HG02884 (cell line): Measurements from ENCODE around the gene CDH13.
"Not testable (repeated sequence)": the region's sequence is repeated elsewhere in the genome, so short reads cannot be mapped to it uniquely, and the experiment has no call there.

Experiments
- ATAC-seq: cut with Tn5 transposase; IDR thresholded peaks from one replicate; pipeline ENCODE4 v1.9.1; 2021; ENCODE audit warnings: mild to moderate bottlenecking, moderate library complexity; ENCODE audit not compliant: unreplicated experiment

The CDH13 gene

DNA sequence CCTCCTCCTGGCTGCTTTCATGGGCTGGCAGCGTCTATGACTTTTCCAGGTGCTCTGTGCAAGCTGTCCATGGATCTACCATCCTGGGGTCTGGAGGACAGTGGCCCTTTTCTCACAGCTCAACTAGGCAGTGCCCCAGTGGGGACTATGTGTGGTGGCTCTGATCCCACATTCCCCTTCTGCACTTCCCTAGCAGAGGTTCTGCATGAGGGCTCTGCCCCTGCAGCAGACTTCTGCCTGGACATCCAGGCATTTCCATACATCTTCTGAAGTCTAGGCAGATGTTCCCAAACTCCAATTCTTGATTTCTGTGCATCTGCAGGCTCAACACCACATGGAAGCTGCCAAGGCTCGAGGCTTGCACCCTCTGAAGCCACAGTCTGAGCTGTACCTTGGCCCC lies 307.2 kb downstream of the CDH13 start:
- ATAC-seq: not testable (repeated sequence)

GRCh38 chr16:82935766-82936165 lies 309.0 kb downstream of the CDH13 start:
- ATAC-seq: no peak

DNA sequence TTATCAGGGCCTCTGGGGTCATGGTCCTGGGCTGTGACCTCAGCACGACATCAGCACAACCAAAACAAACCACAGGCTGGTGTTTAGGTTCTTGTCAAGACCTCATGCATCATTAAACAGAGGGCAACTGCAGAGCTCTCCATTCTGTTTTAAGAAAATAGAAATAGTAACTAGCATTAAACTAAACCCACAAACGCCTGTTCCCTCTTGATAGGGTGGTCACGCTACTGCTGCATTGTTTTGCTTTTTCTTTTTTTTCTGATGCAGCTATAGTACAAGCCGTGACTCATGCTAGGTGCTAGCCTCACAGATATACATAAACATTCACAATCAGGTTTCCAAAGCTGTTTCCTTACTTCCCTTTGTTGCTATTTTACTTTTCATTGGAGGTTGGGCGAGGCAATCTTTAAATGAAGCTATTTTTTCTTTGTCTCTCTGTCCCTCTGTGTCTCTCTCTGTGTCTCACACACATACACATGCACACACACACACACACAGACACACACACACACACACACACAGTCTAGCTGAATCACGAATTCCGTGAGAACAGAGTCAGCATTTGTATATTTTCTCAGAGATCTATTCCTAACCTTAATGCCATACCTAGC lies 310.3 kb downstream of the CDH13 start:
- no peak for ATAC-seq

DNA sequence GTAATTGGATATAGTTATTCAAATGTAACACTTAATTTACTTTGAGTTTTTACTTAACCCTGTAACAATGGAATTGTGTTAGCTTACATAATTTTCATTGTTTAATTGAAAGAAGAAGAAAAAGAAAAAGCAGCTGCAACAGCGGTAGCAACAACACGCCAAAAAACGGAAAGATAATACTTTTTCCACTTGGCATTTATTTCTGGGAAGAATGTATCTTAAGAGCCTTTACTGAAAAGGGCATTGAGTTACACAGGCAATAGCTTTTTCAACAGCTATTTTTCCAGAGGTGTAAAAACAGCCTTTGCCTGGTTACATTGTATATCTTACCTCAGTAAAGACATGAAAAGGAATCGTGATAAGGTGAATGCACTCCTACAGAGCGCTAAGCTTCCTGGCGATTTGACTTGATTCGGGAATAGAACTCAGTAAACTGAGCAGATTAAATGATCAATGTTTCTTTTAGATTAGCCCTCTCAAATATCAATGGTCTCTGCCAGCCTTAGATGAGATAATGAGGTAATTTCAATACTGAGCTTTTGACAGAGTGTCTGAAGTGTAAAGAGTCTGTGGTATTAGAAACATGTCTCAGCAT lies 311.3 kb downstream of the CDH13 start:
- ATAC-seq: no peak

- no peak for ATAC-seq
Observed at GRCh38 chr16:82943371-82943770, 316.6 kb downstream of the CDH13 start.

- no peak for ATAC-seq
Observed at GRCh38 chr16:82945420-82946101, 318.8 kb downstream of the CDH13 start.

GRCh38 chr16:82947698-82948097 lies 320.9 kb downstream of the CDH13 start:
- no peak for ATAC-seq

DNA sequence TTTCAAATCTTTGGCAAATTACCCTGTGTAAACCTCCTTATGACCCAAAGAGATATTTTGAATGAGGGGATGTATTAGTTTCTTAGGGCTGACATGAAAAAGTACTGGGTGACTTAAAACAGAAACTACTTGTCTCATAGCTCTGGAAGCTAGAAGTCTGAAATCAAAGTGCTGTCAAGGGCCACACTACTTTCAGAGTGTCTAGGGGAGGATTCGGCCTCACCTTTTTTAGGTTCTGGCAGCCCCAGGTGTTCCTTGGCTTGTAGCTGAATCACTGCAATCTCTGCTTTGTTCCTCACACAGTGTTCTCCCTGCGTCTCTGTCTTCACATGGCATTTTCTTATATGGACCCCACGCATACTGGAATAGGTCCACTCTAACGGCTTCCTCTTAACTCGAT lies 322.2 kb downstream of the CDH13 start:
- no peak for ATAC-seq

DNA sequence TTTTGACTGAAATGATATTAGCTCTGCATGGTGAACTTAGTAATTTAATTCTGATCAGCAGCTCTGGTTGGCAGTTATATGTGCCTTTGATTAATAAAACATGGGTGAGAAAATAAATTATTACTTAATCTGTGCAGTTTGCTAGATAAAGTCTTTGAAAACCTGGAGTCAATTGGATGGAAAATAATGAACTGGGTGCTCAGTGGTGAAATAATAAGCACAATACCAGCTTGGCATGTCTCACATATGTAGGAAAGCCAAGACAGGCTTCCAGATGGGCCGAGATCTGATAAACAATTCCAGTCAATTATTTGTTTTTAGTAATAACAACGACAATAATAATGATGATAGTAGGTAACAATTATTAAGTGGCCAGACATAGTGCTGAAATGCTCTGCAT lies 326.7 kb downstream of the CDH13 start:
- ATAC-seq: no peak

DNA sequence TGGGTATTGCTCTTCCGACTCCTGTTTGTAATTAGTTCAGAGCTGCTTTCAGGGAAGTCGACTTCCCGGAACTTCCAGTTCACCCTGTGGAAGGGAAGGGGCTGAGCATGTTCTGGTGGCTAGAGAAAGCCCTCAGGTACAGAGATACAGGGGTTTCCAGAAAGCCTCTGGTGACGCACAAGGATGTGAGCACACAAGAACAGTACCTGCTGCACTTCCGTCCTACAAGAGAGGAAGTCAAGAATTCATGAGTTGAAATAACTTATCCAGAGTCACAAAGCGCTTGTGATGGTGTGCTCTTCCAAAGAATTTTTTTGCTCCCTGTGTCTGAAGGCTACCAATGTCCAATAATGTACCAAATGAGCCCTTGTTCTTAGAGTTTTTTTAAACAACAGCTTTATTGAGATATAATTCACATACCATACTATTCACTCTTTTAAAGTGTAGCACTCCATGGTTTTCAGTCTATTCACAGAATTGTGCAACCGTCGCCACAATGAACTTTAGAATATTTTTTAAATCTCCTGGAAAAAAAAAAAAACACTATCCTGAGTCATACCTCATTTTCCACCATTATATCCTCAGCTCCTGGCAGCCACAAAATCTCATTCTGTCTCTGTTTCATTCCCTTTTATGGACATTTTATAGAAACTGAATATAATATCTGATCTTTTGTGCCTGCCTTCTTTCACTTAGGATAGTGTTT lies 327.6 kb downstream of the CDH13 start:
- ATAC-seq: no peak

DNA sequence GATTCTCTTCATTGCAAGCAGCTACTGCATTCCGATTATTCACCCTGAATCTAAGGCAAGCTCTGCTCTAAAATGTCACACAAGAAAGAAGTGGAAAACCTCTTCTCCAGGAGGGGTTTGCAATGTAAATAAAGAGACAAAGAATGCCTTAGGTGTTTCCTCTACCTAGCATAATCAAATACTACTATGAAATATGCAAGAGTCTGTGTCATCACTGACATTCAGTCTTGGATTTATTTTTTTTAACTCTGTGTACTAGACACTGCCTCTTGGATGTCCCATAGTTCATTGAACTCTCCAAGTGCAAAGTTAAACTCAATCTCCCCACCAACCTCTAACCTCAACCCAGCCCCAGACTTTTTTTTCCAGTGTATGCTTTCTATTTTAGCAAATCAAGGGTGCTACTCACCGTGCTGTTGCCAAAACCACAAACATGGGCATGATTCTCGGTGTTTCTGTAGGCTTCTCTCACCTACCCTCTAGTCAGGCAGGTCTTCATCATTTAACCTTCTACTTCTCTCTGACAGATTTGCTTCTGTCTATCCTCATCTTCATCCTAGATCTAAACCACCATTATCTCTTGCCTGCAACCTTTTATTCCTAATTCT lies 329.1 kb downstream of the CDH13 start:
- ATAC-seq: no peak

- ATAC-seq: no peak
Observed at GRCh38 chr16:82957212-82957611, 330.4 kb downstream of the CDH13 start.

GRCh38 chr16:82960918-82961317 lies 334.1 kb downstream of the CDH13 start:
- no peak for ATAC-seq

DNA sequence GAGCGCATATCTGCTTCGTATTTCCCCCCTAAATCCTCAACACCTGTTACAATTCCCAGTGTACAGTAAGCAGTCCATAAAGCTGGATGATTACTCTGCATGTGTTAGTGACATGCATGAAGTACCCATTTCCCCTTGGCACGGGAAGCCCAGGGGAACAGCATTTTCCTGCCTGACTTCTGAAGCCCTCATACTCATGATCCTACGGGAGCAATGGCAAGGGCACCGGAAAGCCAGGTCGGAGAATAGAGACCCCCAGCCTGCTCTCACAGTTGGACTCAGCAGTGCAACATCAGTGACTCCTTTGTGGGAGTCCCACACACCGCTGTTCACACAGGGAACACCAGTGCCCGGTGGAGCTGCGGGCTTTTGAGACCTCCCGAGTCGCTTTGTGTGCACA lies 336.9 kb downstream of the CDH13 start:
- no peak for ATAC-seq

DNA sequence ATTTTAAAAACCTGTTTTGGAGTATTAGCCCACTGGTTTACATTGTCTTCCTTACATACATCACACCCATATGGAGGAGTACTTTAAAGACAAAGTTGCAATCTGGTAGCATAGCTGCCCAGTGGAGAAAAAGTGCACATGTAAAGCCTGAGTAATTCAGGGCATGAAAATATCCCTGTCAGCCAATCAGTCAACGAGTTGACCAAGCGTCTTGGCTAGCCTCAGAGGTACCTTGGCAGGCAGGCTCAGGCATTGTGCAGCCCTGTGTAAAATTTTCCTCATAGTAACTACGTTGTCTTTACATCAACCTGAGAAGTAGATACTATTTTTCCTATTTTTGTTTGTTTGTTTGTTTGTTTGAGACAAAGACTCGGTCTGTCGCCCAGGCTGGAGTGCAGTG lies 339.0 kb downstream of the CDH13 start:
- ATAC-seq: no peak

GRCh38 chr16:82967424-82967823 lies 340.7 kb downstream of the CDH13 start:
- ATAC-seq: no peak

GRCh38 chr16:82971126-82971525 lies 344.4 kb downstream of the CDH13 start:
- ATAC-seq: no peak

DNA sequence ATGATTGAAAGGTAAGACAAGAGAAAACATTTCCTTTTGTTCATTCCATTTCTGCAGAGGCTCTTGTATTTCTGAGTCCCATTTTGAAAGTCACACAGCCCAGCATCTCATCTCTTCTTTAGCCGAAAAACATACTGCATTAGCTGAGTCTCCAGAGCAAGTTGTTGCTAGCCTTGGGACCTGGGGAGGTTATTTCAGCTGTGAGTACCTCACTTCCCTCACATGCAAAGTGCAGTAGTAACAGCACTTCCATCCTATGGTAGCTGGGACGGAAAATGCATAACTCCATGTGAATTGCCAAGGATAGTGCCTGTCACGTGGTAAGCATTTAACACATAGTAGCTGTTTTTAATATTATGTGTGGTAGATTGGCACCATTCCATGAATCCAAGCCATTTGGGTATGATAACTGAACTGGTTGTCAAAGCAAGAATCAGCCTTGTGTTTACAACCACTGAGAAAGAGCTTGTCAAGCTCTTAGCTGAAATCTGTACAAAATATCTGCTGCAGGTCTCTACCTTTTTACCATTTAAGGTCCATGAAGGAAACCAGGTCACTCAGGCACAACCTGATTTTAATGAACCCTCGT lies 345.7 kb downstream of the CDH13 start:
- no peak for ATAC-seq

DNA sequence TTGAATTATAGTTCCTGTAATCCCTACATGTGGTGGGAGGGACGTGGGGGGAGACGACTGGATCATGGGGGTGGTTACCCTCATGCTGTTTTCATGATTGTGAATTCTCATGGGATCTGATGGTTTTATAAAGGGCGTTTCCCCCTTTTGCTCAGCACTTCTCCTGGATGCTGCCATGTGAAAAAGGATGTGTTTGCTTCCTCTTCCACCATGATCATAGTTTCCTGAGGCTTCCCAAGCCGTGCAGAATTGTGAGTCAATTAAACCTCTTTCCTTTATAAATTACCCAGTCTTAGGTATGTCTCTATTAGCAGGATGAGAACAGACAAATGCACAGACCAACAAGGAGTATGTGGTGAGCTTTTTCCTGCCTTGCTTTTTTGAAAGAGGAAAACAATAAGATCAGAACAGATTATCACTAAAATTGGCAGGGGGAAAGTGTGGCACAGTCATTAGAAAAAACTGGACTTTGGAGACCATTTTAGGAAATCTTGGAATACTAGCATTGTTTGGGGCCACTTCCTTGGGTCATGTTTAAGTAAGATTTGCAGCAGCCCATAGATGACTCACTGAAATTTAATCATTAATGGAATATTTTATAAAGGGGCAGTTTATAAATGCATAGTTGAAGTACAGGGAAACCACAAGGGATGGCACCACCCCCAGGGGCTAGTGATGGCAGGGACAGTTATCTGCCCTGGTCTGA lies 352.8 kb downstream of the CDH13 start:
- ATAC-seq: no peak

- no peak for ATAC-seq
Observed at GRCh38 chr16:82980810-82981209, 354.0 kb downstream of the CDH13 start.
